ENCODE measurements around the gene SYT1.
"Not testable (repeated sequence)": the region's sequence is repeated elsewhere in the genome, so short reads cannot be mapped to it uniquely, and the experiment has no call there.

The SYT1 gene

DNA sequence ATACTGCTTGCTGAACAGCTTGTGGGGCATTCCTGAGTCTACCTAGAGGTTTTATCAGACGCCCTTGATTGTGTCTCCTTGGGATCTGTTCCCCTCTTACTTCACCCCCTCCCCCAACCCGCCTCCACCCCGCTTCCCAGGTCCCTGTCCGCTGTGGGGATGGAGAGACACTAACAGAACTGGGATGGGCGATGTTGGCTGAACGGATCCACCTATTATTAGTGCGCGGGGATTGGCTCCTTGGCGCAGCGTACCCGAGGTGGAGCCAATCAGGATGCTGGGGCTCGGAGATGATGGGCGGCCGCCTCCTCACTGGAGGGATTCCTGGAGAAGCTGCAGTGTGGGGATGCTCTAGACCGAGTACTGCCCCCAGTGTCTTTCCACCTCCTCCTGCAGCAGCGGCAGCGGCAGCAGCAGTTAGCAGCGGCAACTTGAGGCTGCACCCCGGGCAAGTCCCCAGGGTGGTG is at the start of gene SYT1:
SYT1 (plus strand) TSS at position 372 of the 467 bp plus-strand sequence.
- no peak for DNase-seq (ENCODE audit: low spot score)

- DNase-seq (ENCODE audit: low spot score): no peak
These were observed 46.1 kb upstream of the SYT1 start for GRCh38 chr12:78818487-78818886.

GRCh38 chr12:78820946-78821345 is 43.6 kb upstream of the SYT1 start:
- DNase-seq (ENCODE audit: low spot score): no peak

GRCh38 chr12:78824918-78825317 is 39.7 kb upstream of the SYT1 start:
- DNase-seq (ENCODE audit: low spot score): no peak

DNA sequence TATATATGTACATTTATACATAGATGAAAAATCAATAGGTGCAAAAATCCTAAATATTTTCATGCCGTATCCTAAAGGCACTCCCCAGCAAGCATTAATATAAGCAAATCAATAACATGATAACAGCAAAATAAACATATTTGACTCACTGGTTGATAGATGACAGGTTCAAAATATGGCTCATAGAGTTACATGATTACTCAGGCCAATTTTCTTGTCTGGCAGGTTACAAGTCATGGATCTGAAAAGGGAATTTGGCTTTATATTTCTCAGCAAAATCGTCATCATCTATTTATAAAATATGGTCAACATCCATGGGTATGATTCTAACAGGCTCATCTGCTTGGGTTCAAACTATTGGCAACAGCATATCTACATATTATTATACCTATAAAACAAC is 34.9 kb upstream of the SYT1 start:
- no peak for DNase-seq (ENCODE audit: low spot score)

- no peak for DNase-seq (ENCODE audit: low spot score)
These were observed 29.1 kb upstream of the SYT1 start for GRCh38 chr12:78835493-78835892.

DNA sequence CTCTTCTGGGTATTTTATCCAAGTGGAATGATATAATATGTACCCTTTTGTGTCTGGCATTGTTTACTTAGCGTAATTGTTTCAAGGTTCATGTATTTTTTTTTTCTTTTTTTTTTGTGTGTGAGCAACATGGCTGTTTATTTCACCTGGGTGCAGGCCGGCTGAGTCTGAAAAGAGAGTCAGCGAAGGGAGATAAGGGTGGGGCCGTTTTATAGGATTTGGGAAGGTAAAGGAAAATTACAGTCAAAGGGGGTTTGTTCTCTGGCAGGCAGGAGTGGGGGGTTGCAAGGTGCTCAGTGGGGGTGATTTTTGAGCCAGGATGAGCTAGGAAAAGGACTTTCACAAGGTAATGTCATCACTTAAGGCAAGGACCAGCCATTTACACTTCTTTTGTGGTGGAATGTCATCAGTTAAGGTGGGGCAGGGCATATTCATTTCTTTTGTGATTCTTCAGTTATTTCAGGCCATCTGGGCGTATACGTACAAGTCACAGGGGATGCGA is 24.0 kb upstream of the SYT1 start:
- DNase-seq (ENCODE audit: low spot score): not testable (repeated sequence)

GRCh38 chr12:78853231-78853630 is 11.3 kb upstream of the SYT1 start:
- no peak for DNase-seq (ENCODE audit: low spot score)

DNA sequence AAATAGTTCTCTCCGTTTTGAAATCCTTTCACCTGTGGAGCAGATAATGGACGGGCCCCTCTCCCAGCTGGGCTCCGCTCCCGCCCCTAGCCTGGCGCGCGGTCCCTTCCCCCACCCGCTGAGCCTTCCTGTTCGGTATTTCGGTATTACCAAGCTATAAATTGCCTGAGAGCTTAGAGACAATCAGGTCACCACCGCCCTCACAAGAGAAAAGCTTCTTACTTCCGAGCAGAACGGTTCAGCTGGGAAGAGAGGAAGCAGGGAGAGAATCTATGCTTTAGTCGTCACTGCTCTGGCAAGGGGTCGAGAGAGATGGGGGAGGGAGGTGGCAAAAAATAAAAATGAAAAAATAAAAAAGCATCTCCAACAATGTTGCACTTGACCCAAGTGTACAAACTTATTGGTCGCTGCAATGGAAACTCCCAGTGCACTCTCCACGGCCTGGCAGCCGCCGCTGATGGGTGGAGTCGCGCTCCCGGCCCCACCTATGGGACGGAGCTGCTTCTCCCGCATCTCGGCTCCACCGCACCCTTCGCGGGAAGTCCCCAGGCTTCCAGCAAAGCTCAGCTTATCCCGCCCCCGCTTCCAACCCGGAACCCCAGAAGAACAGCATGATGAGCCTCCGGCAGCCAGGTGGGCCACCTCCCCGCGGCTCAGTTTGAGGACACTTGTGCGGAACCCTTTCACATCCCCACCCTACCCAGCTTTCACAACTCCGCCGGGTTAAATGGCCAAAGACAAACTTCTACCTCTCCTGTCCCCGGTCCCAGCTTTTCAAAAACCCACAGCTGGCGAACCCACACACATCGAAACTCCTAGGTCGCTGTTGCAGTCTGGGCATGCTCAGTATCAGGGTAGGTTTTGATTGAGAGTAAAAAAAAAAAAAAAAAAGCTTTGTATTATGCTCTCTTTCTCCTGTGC is 832 bp upstream of the SYT1 start:
- no peak for DNase-seq (ENCODE audit: low spot score)

GRCh38 chr12:78864870-78865463 is 393 bp downstream of the SYT1 start:
- DNase-seq (ENCODE audit: low spot score): no peak

GRCh38 chr12:78865516-78865915 is 942 bp downstream of the SYT1 start:
- no peak for DNase-seq (ENCODE audit: low spot score)

GRCh38 chr12:78866518-78866917 is 1.9 kb downstream of the SYT1 start:
- no peak for DNase-seq (ENCODE audit: low spot score)

DNA sequence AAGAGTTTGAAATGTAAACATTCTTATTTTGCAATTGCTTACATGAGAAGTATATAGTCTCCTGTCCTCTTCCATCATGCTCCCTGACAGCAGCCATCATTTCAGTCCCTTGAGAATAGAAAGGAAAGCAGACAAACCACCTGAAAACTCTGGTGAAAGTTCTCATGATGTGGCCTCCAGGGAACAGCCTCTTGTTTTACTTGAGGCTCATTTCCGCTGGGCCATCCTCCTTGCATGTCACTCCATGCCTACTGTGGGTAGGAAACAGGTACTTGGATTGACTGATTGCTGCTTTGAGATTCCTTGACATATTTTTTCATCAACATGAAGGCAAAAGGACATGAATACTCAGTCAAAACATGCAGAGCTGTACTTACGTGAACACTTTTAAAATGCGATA is 6.0 kb downstream of the SYT1 start:
- DNase-seq (ENCODE audit: low spot score): no peak

DNA sequence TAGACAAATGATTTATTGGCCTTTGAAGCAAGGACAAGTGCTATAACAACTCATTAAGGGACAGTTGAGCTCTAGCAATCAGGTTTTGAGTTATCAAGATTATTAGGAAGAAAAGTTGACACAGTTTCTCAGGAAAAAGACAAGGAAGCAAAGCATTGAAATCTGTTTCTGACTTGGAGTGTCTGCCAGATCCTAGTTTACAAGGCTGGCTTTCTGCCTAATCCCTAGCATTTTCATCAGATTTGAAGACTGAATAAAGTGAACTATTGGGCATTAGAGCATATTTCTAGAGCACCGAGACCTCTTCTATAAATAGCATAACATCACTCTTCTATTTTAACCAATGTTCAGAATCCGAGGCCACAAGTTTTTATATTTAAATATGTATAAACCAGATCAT is 7.0 kb downstream of the SYT1 start:
- no peak for DNase-seq (ENCODE audit: low spot score)

GRCh38 chr12:78878459-78878858 is 13.9 kb downstream of the SYT1 start:
- no peak for DNase-seq (ENCODE audit: low spot score)

GRCh38 chr12:78878866-78879265 is 14.3 kb downstream of the SYT1 start:
- no peak for DNase-seq (ENCODE audit: low spot score)

DNA sequence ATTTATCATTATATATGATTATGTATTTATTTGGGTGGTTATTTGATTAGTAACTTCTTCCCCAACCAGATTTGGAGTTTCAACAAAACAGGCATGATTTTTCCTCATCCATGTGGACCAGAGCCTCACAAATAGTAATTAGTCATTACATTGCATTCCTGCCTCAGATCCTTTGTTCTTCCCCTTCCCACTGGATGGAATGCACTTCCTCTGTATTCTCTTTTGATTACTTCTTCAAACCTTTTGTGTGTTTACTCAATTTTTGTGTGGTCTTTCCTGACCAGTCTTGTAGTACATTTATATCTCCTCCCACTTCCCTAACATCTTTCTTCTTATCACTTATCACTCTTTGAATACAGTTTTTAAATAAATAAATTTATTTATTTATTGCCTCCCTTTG is 15.5 kb downstream of the SYT1 start:
- DNase-seq (ENCODE audit: low spot score): no peak

DNA sequence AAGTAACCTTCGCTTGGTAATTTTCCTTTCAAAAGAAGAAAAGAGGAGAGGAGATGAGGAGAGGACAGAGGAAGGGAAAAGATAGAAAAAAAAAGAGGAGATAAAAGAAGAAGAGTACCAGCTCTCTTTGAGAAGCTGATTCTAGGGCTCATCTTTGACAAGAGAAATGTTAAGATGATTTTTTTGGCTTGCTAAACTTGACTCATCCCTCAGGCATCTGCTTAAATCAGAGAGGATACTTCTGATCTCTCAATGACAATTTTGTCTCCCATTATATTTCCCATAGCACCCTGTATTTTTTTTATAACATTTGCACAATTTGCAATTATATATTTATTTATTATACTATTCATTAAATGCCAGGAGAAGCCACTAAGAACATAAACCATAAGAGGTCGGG is 17.1 kb downstream of the SYT1 start:
- DNase-seq (ENCODE audit: low spot score): no peak

GRCh38 chr12:78885466-78885865 is 20.9 kb downstream of the SYT1 start:
- DNase-seq (ENCODE audit: low spot score): no peak

DNA sequence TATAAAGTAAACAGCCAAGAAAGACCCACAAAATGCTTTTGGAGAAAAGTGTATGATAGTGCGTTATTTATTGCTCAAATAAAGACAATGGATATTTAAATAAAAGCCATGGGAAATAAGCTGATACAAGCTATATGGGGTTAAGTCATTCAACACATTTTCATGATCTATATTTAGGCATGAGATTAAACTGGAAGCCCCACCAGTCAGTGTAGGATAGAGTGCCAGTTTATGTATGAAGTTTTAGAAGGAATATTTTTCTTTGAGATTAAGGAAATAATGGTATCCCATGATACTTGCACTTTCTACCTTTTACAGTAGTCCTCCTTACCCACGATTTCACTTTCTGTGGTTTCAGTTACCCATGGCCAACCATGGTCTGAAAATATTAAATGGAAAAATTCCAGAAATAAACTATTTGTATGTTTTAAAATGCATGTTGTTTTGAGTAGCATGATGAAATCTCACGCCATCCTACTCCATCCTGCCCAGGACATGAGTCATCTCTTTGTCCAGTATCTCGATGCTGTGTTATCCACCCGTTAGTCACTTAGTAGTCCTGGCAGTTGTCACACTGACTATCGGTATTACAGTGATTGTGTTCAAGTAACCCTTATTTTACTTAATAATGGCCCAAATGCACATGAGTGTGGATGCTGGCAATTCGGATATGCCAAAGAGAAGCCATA is 22.3 kb downstream of the SYT1 start:
- no peak for DNase-seq (ENCODE audit: low spot score)

DNA sequence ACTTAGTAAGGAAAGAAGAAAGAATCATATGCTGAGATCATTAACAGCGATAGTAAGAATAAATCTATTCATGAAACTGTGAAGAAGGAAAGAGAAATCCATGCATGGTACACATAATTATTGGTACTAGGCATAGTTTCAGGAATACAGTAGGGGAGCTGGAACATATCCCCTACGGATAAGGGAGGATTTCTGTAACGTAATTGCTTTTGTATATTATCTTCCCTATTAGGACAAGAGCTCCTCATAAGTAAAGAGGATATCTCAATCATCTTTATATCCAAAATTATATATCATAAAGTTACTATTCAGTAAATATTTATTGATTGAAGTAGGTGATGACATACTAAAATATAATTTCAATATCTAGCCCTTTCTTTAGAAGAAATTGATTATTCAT is 22.9 kb downstream of the SYT1 start:
- no peak for DNase-seq (ENCODE audit: low spot score)

DNA sequence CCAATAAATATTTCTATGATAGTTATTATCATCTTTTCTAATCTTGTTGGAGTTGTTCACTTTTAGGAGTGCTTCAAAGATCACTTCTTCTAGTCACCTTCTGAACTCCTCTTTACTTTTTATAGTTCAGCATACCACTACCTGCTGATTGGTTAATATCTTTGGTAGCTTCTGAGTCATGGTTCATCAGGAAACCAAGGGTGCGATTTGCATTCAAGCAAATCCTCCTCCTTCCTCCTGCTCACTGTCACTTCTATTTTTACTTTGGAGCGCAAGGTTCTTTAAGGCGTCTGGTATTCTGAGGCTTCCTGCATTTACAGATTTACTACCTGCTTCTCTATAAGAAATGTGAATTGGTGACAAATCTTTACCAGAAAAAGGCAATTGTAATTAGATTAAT is 24.0 kb downstream of the SYT1 start:
- DNase-seq (ENCODE audit: low spot score): no peak

All from globus pallidus (tissue), 1 donor.